GM12878 (cell line): ENCODE results near the gene REM2. TPM values are rescaled to one million over a fixed set of nuclear protein-coding genes. Genes with fewer than 3 reads are reported as not detected.

ENCODE experiments used
- BCLAF1 ChIP-seq: fragments of 450-650 bp; IDR thresholded peaks from 2 replicates; pipeline ENCODE4 v1.6.1; 2017; ENCODE audit warnings: antibody characterized with exemption, mild to moderate bottlenecking, moderate library complexity
- E2F8 ChIP-seq: fragments of 450-650 bp; IDR thresholded peaks from 2 replicates; pipeline ENCODE4 v1.6.1; 2018; ENCODE audit warnings: mild to moderate bottlenecking, low read depth, moderate library complexity; ENCODE audit not compliant: partially characterized antibody
- JUNB ChIP-seq: IDR thresholded peaks from 2 replicates; pipeline ENCODE4 v1.6.1; 2016; ENCODE audit warnings: antibody characterized with exemption, mild to moderate bottlenecking
- POLR2AphosphoS5 ChIP-seq: IDR thresholded peaks from 2 replicates; pipeline ENCODE4 v1.6.1; 2011; ENCODE audit warnings: mild to moderate bottlenecking, low read length, inconsistent platforms
- RCOR1 ChIP-seq: conservative IDR thresholded peaks from 2 replicates; pipeline ENCODE4 v1.6.1; 2012; ENCODE audit warnings: low read depth, low read length, improper control_type of control experiment
- WRNIP1 ChIP-seq: IDR thresholded peaks from 2 replicates; pipeline ENCODE4 v1.6.1; 2011; ENCODE audit warnings: low read depth, low read length, improper control_type of control experiment, borderline replicate concordance
- YBX1 ChIP-seq: fragments of 450-650 bp; IDR thresholded peaks from 2 replicates; pipeline ENCODE4 v1.6.1; 2016; ENCODE audit warnings: antibody characterized with exemption
- ZNF384 ChIP-seq: IDR thresholded peaks from 2 replicates; pipeline ENCODE4 v1.6.1; 2012; ENCODE audit warnings: low read depth, mild to moderate bottlenecking, low read length, improper control_type of control experiment, borderline replicate concordance
- polyA plus RNA-seq, 11 experiments: library from polyadenylated mRNA; depleted of rRNA in 4 of 11; unstranded in 6 of 11; stranded (reverse) in 5 of 11; fragments of >200 nt; fragmentation: Nextera tagmentation in 4 of 11; fragmentation: Illumina TruSeq in 1 of 11; extraction: Ambion mirVana in 4 of 11; extraction: Trizol in 1 of 11; gene quantifications; 1 replicate in 1 of 11; 2 replicates in 10 of 11; pipeline versions ENCODE4 v1.2.1 to v1.2.3, GENCODE V29; 2011 to 2016; ENCODE audit warnings: inconsistent platforms in 2 of 11, missing spikeins in 2 of 11, low read depth in 1 of 11
- total RNA-seq, 4 experiments: library from RNA; depleted of rRNA in 3 of 4; stranded (reverse); fragments of >200 nt in 3 of 4; fragmentation: Illumina TruSeq in 1 of 4; extraction: Trizol in 1 of 4; gene quantifications; 2 replicates each; pipeline versions ENCODE4 v1.2.1 to v1.2.3, GENCODE V29; 2013 to 2021
- TF ChIP-seq, protein P1 (sequence below): fragments of 450-650 bp; IDR thresholded peaks from 2 replicates; pipeline ENCODE4 v1.6.1; 2017; ENCODE audit warnings: mild to moderate bottlenecking
- TF ChIP-seq, protein P2 (sequence below): IDR thresholded peaks from 2 replicates; pipeline ENCODE4 v1.6.1; 2012; ENCODE audit warnings: improper control_type of control experiment, low read depth, low read length; ENCODE audit not compliant: insufficient replicate concordance

REM2 gene
- total and polyA plus RNA-seq, 10 of the 15 experiments (the other 5 are each of a cell fraction or from before 2014, with no cell fraction given), result 0.27 to 1.5 (median 0.83) TPM

DNA sequence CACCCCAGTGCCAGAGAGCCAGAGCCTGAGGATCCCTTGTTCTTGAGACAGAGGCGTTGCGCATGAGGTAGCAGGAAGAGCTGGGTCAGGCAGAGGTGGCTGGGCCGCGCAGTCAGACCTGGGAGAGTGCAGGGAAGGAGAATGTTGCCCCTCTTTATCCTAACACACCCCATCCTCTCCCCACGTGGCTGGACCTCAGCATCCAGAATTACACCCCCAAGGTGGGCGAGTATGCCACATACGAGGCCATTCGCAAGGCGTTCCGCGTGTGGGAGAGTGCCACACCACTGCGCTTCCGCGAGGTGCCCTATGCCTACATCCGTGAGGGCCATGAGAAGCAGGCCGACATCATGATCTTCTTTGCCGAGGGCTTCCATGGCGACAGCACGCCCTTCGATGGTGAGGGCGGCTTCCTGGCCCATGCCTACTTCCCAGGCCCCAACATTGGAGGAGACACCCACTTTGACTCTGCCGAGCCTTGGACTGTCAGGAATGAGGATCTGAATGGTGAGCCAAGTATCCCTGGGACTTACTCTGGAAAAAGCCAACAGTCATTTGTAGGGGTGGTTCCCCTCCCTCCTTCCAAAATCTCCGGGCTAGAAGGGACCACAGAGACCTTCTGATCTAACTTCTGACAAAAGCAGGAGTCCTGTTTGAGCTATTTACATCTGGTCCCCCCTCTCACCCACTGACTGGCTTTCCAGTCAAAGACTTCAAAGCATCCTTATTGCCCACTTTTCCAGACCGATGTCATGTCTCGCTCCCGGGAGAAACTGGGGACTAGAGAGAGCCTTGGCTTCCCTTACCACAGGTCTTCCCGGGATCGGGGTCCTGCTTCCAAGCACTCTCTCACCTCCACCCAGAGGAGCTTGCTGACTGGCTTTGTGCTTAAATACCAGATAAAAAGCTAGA lies 40.6 kb upstream of the REM2 start (continued):
- TF ChIP-seq POLR2AphosphoS5 (no peak), E2F8 (no peak), BCLAF1 (no peak), YBX1 (no peak), JUNB (no peak), RCOR1 (no peak), ZNF384 (no peak), WRNIP1 (no peak)
- TF ChIP-seq, protein P1, sequence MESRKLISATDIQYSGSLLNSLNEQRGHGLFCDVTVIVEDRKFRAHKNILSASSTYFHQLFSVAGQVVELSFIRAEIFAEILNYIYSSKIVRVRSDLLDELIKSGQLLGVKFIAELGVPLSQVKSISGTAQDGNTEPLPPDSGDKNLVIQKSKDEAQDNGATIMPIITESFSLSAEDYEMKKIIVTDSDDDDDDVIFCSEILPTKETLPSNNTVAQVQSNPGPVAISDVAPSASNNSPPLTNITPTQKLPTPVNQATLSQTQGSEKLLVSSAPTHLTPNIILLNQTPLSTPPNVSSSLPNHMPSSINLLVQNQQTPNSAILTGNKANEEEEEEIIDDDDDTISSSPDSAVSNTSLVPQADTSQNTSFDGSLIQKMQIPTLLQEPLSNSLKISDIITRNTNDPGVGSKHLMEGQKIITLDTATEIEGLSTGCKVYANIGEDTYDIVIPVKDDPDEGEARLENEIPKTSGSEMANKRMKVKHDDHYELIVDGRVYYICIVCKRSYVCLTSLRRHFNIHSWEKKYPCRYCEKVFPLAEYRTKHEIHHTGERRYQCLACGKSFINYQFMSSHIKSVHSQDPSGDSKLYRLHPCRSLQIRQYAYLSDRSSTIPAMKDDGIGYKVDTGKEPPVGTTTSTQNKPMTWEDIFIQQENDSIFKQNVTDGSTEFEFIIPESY, result no peak
- TF ChIP-seq, protein P2, sequence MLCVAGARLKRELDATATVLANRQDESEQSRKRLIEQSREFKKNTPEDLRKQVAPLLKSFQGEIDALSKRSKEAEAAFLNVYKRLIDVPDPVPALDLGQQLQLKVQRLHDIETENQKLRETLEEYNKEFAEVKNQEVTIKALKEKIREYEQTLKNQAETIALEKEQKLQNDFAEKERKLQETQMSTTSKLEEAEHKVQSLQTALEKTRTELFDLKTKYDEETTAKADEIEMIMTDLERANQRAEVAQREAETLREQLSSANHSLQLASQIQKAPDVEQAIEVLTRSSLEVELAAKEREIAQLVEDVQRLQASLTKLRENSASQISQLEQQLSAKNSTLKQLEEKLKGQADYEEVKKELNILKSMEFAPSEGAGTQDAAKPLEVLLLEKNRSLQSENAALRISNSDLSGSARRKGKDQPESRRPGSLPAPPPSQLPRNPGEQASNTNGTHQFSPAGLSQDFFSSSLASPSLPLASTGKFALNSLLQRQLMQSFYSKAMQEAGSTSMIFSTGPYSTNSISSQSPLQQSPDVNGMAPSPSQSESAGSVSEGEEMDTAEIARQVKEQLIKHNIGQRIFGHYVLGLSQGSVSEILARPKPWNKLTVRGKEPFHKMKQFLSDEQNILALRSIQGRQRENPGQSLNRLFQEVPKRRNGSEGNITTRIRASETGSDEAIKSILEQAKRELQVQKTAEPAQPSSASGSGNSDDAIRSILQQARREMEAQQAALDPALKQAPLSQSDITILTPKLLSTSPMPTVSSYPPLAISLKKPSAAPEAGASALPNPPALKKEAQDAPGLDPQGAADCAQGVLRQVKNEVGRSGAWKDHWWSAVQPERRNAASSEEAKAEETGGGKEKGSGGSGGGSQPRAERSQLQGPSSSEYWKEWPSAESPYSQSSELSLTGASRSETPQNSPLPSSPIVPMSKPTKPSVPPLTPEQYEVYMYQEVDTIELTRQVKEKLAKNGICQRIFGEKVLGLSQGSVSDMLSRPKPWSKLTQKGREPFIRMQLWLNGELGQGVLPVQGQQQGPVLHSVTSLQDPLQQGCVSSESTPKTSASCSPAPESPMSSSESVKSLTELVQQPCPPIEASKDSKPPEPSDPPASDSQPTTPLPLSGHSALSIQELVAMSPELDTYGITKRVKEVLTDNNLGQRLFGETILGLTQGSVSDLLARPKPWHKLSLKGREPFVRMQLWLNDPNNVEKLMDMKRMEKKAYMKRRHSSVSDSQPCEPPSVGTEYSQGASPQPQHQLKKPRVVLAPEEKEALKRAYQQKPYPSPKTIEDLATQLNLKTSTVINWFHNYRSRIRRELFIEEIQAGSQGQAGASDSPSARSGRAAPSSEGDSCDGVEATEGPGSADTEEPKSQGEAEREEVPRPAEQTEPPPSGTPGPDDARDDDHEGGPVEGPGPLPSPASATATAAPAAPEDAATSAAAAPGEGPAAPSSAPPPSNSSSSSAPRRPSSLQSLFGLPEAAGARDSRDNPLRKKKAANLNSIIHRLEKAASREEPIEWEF, result no peak
